Measurements from ENCODE around the gene NEURL2.

GRCh38 chr20:45902199-45902701 is 11.2 kb upstream of the NEURL2 start:
- no peak for TF ChIP-seq EZH2 (IDR thresholded peaks at IDR 0.05; ENCODE audit: borderline replicate concordance, low read depth, low read length, poor library complexity, severe bottlenecking)
- TF ChIP-seq CTCF (conservative IDR thresholded peaks at IDR 0.05; ENCODE audit: low read depth, low read length): no peak

Data from A673 (cell line).